Activated naive CD4-positive, alpha-beta T cell treated with anti-CD3 and anti-CD28 coated beads for 36 hours (primary cell): ENCODE data around the gene SYNM. TPM values are rescaled to one million over a fixed set of nuclear protein-coding genes. Genes with fewer than 3 reads are reported as not detected.
"Not testable (repeated sequence)": the region's sequence is repeated elsewhere in the genome, so short reads cannot be mapped to it uniquely, and the experiment has no call there.

Source experiments
- CTCF ChIA-PET: fragments of 350-600 bp; sonication (Branson Sonifier 250); formaldehyde crosslinking; loops from one replicate; lab custom pipeline; 2021; ENCODE audit warnings: antibody characterized with exemption; lab: Charles Lee
- DNase-seq: peaks from one replicate; pipeline ENCODE4 v3.0.0-alpha.2; 2020
- H3K27ac Mint-ChIP-seq: one replicate; pipeline ENCODE4 v1.8.0; 2021; ENCODE audit warnings: mild to moderate bottlenecking, mixed read lengths
- H3K27me3 Mint-ChIP-seq: one replicate; pipeline ENCODE4 v1.8.0; 2021; ENCODE audit warnings: low read depth, mixed read lengths
- H3K36me3 Mint-ChIP-seq: one replicate; pipeline ENCODE4 v1.8.0; 2021; ENCODE audit warnings: low read depth, mixed read lengths
- H3K4me1 Mint-ChIP-seq: one replicate; pipeline ENCODE4 v1.8.0; 2021; ENCODE audit warnings: low read depth, mixed read lengths
- H3K4me3 Mint-ChIP-seq: one replicate; pipeline ENCODE4 v1.8.0; 2021; ENCODE audit warnings: mild to moderate bottlenecking, moderate library complexity, mixed read lengths
- H3K9me3 Mint-ChIP-seq: one replicate; pipeline ENCODE4 v1.8.0; 2021; ENCODE audit warnings: mixed read lengths
- intact Hi-C: fragments of 100-400 bp; cut with micrococcal nuclease; formaldehyde crosslinking; loops from one replicate; pipeline ENCODE4 v1.15.1; 2023
- total RNA-seq, 2 experiments: library from RNA; stranded (reverse); gene quantifications; one replicate each; pipeline ENCODE4 v1.2.3, GENCODE V29; 2021

The SYNM gene
- total RNA-seq, 2 experiments from 2014 or later = 1.3 to 1.4 TPM

DNA sequence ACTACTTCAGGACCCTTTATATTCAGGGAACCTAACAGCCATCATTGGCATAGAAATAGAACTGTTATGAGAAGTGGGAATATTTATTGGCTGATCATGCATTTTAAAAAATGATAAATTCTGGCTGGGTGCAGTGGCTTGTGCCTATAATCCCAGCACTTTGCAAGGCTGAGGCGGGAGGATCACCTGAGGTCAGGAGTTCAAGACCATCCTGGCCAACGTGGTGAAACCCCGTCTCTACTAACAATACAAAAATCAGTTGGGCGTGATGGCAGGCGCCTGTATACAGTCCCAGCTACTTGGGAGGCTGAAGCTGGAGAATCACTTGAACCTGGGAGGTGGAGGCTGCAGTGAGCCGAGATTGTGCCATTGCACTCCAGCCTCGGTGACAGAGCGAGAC lies 6.8 kb downstream of the SYNM start:
- H3K27me3 Mint-ChIP-seq = peaks cover 11% of the 10 kb centered on the region
- H3K36me3 Mint-ChIP-seq, H3K27ac Mint-ChIP-seq, H3K4me3 Mint-ChIP-seq, intact Hi-C loops, H3K4me1 Mint-ChIP-seq, H3K9me3 Mint-ChIP-seq, DNase-seq: not testable (repeated sequence)
- CTCF ChIA-PET = interaction anchor here (0.7 kb wide), 1 partner anchor 286 kb away, joined by 3 read pairs; no protein-coding TSS in a partner anchor

DNA sequence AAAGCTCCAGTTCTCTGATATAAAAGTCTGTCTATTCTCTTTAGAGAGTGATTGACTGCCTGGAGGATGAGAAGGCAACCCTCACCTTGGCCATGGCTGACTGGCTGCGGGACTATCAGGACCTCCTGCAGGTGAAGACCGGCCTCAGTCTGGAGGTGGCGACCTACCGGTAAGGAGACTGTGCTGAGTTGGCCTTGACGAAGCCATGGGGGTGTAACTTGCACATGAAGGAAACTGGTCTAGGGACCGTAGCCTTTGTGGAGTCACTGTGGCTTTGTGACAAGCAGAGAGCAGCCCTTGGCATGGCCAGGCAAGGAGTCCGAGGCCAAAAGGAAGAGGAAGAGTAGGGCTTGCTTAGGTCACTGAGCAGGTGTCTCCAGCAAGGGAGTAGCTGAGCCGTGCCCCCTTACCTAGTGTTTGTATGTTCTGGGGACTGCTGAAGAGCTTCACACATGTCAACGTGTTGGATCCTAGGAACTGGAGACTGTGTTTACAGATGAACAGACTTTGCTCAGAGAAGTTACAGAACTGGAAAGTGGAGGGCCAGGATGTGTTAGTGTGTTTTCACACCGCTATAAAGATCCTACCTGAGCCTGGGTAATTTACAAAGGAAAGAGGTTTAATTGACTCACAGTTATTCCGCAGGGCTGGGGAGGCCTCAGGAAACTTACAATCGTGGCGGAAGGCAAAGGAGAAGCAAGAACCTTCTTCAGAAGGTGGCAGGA lies 8.8 kb downstream of the SYNM start:
- DNase-seq = no peak
- Mint-ChIP-seq H3K4me3 (no peak overlapping the region), H3K27me3 (no peaks in the 10 kb centered on the region), H3K4me1 (peaks cover 4% of the 10 kb centered on the region), H3K9me3 (no peaks in the 10 kb centered on the region), H3K27ac (no peak overlapping the region), H3K36me3 (no peaks in the 10 kb centered on the region)
- intact Hi-C loops = no loop called here
- CTCF ChIA-PET = interaction anchor here (0.6 kb wide), 1 partner anchor 640 kb away, joined by 3 read pairs; no protein-coding TSS in a partner anchor

DNA sequence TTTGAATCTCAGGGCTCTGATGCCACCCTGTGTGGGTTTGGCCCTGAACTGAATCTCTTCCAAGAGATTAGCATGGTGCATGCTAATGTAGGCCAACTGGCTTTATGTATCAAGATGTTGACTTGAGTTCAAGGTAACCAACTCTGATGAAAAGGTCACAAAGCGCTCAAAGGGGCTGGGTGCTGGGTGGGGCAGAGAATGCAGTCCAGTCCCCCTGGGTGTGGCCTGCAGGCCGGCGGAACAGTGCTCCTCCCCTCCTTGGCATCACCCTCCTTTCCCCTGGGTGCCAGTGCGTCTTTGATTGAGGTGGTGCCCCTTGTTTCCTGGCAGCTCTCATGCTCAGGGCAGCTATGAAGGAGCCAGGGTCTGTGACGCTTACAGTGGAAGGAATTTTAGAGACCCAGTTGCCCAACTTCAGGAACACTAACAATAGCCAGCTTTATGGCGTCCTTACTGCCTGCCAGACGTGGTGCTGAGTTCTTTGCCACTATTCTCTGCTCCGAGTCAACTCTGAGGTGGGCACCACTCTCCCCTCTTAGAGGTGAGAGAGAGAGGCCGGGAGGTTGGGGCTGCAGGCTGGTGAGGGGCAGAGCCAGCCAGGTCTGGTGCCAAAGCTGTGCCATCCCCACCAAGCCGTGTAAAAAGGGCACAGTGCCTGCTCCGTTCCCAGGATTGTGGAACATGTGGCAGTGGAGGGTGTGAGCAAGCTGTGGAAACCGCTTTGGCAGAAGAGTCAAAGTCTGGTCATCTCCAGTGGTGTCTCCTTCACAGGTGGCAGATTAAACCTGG lies 9.8 kb downstream of the SYNM start:
- H3K4me3 Mint-ChIP-seq = no peak overlapping the region
- CTCF ChIA-PET = no interaction called here
- DNase-seq = no peak
- peaks cover 4% of the 10 kb centered on the region for H3K4me1 Mint-ChIP-seq
- intact Hi-C loops = no loop called here
- no peaks in the 10 kb centered on the region for H3K9me3 Mint-ChIP-seq
- no peaks in the 10 kb centered on the region for H3K27me3 Mint-ChIP-seq
- no peaks in the 10 kb centered on the region for H3K36me3 Mint-ChIP-seq
- H3K27ac Mint-ChIP-seq = no peak overlapping the region

DNA sequence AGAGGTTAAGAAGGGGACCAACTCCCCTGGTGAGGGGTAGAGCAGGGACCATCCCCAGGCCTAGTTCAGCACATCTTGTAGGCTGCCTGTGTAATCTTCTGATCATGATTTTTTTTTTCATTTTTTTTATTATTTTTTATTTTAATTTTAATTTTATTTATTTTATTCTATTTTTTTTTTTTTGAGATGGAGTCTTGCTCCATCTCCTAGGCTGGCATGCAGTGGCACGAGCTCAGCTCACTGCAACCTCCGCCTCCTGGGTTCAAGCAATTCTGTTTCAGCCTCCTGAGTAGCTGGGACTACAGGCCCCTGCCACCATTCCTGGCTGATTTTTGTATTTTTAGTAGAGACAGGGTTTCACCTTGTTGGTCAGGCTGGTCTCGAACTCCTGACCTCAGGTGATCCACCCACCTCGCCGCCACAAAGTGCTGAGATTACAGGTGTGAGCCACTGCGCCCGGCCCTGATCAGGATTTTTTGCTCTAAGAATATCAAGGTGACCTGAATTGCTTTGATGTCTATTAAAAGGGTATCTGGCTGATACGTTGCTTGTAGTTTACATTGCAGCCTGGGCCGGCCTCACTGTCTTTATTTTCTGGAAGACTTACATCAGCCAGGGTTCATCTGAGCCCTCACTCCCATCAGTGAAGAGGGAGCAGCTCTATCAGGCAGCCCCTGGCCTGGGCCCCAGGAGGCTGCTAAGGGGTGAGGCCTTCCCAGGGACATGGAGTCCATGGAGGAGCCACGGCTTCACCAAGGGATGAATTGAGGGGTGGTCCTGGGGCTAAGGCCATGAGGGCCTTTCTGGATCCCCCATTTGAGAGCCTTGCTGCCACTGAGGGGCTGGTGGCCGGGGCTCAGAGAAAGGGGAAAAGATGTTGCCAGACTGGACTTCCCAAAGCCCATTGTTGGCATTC lies 10.7 kb downstream of the SYNM start:
- H3K4me1 Mint-ChIP-seq = peaks cover 3% of the 10 kb centered on the region
- no peaks in the 10 kb centered on the region for H3K27me3 Mint-ChIP-seq
- H3K4me3 Mint-ChIP-seq = no peak overlapping the region
- H3K27ac Mint-ChIP-seq = no peak overlapping the region
- H3K36me3 Mint-ChIP-seq = no peaks in the 10 kb centered on the region
- intact Hi-C loops = no loop called here
- CTCF ChIA-PET = no interaction called here
- no peak for DNase-seq
- H3K9me3 Mint-ChIP-seq = no peaks in the 10 kb centered on the region

DNA sequence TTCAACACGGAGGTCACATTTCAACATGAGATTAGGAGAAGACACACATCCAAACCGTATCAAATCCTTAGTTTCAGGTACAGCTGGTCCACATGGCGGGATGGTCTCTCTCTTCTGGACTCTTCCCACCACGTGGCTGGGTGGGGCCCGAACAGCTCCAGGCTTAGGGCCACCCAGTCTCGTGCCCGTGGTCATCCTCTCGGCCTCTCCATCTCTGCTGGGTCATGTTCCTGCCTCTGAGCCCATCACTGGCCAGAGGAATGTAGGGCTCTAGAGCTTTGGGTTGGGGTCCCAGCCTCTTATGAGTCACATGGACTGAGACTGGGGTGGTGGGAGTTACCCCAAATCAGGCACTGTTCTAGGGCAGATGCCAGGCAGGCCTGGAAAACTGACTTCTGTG lies 12.2 kb downstream of the SYNM start:
- intact Hi-C loops = no loop called here
- Mint-ChIP-seq H3K4me1 (no peaks in the 10 kb centered on the region), H3K27ac (no peak overlapping the region), H3K4me3 (no peak overlapping the region), H3K27me3 (no peaks in the 10 kb centered on the region), H3K36me3 (no peaks in the 10 kb centered on the region), H3K9me3 (no peaks in the 10 kb centered on the region)
- DNase-seq = no peak
- CTCF ChIA-PET = interaction anchor here (0.7 kb wide), 1 partner anchor 16 kb away, joined by 3 read pairs; no protein-coding TSS in a partner anchor

DNA sequence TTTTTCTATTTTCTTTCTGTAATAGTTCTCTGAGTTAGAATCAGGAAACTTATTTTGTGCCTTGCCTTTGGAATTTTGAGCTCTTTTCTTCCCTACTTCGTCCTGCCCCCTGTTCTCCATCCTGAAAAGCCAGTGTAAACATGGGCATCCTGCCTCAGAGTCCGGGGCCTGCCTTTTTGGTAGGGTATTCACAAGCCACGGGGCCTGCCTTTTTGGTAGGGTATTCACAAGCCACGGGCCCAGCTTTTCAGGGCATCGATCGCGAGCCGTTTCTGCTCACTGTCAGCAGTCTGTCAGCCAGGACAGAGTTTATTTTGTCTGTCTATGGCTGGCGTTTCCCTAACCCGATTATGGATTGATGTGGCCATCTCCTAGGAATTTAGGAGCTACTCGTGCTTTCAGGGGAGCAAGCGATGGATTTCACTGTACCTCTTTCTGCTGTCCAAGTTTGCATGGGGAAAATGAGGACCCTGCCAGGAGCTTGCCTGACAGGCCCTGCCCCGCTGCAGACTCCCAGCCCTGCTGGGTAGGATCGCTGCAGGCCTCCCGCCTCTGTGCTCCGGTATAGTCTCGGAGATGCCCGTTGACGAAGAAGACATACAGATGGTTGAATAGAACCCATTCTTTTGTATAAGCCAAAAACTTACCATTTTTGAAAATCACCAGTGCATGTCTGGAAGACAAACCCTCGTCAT lies 12.8 kb downstream of the SYNM start:
- DNase-seq = no peak
- H3K9me3 Mint-ChIP-seq = no peaks in the 10 kb centered on the region
- no peak overlapping the region for H3K27ac Mint-ChIP-seq
- no peaks in the 10 kb centered on the region for H3K4me1 Mint-ChIP-seq
- CTCF ChIA-PET = interaction anchor here (0.7 kb wide), 1 partner anchor 17 kb away, joined by 3 read pairs; no protein-coding TSS in a partner anchor
- H3K36me3 Mint-ChIP-seq = no peaks in the 10 kb centered on the region
- no peaks in the 10 kb centered on the region for H3K27me3 Mint-ChIP-seq
- intact Hi-C loops = no loop called here
- no peak overlapping the region for H3K4me3 Mint-ChIP-seq

DNA sequence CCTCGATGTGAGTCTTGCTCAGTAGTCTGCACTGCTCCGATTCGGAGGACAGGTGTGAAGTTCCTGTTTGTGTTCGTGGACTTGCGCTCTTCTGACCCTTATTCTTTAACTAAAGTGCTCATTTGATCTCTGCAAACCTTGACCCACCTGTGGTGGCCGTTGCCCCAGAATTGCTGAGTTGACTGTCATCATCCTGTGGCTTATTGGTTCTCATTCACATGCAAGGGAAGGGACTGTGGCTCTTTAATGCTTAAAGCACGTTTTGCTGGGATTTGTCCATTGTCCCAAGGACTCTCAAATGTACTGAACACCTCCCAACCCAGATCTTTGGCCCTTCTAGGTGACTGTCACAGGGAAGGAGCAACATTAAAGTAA lies 13.4 kb downstream of the SYNM start:
- Mint-ChIP-seq H3K4me3 (no peak overlapping the region), H3K27me3 (no peaks in the 10 kb centered on the region), H3K36me3 (no peaks in the 10 kb centered on the region), H3K27ac (no peak overlapping the region), H3K9me3 (no peaks in the 10 kb centered on the region), H3K4me1 (no peaks in the 10 kb centered on the region)
- no peak for DNase-seq
- CTCF ChIA-PET = no interaction called here
- intact Hi-C loops = no loop called here

DNA sequence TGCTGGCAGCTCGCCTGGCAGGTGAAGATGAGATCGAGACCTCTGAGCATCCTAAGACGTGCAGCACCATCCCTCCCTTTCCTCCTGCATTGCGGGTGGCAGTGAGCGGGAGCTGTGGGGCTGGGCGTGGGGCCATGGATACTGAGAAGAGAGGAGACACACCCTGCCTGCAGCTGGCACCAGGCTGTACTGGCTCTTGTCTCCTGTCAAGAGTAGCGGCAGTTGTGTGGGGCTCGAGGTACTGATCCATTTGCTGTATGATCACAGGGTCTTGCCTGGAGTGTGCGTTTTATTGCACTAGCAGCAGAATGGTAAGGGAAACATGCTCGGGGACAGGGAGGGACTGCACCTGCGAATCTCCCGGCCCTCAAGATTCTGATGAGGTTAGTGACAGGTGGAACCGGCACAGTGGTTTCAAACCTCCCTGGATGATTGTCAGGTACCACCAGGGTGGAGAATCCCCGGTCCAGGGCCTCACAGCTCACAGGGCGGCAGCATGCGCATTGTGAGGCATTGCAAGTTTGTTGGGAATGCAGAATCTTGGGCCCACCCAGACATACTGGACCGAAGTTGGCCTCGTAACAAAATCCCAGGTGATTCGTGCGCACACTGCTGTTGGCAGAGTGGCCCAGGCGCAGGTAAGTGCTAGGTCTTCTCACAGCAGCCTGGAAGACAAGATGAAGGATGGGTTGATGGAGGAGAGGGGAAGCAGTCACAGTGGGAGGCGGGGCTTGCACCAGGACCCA lies 14.1 kb downstream of the SYNM start:
- CTCF ChIA-PET = no interaction called here
- no peaks in the 10 kb centered on the region for H3K27me3 Mint-ChIP-seq
- no peak for DNase-seq
- H3K4me3 Mint-ChIP-seq = no peak overlapping the region
- H3K27ac Mint-ChIP-seq = no peak overlapping the region
- H3K36me3 Mint-ChIP-seq = no peaks in the 10 kb centered on the region
- H3K9me3 Mint-ChIP-seq = no peaks in the 10 kb centered on the region
- intact Hi-C loops = no loop called here
- H3K4me1 Mint-ChIP-seq = no peaks in the 10 kb centered on the region

DNA sequence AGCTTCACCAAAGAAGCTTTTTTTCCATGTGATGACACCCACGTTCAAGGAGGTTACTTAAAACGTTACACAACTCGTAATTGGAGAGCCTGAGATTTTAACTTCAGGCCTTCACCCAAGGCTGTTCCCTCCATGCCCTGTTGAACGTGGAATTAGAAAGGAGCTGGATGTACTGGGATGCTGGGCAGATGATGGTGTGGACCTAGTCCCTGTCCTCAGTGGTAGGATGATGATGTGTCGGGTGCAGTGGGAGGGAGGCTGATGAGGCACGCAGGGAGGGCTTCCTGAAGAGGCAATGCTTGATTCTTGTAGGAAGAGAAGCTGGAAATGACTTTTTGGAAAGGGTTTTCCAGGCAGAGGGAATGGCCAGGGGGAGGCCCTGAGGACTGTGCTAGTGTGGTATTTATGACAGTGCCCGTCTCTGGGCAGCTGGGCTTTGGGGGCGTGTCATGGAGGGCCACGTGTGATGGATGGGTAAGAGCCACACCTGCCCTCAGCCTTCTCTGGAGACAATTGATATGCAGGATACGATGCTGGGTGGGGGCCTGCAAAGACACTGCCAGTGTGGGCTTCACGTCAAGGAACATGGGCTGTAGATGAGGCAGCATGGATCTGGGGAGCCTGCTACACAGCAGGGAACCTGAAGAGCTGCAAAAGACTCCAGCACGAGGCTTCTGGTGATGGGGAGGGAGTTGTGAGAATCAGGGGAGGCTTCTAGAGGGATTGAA lies 15.3 kb downstream of the SYNM start:
- CTCF ChIA-PET = interaction anchor here (0.9 to 1.3 kb wide), 2 partner anchors 19 to 93 kb away, joined by 3 to 4 read pairs; no protein-coding TSS in a partner anchor
- intact Hi-C loops = no loop called here
- Mint-ChIP-seq H3K4me3 (no peak overlapping the region), H3K9me3 (no peaks in the 10 kb centered on the region), H3K27me3 (no peaks in the 10 kb centered on the region), H3K27ac (no peak overlapping the region), H3K36me3 (no peaks in the 10 kb centered on the region), H3K4me1 (no peaks in the 10 kb centered on the region)
- no peak for DNase-seq

DNA sequence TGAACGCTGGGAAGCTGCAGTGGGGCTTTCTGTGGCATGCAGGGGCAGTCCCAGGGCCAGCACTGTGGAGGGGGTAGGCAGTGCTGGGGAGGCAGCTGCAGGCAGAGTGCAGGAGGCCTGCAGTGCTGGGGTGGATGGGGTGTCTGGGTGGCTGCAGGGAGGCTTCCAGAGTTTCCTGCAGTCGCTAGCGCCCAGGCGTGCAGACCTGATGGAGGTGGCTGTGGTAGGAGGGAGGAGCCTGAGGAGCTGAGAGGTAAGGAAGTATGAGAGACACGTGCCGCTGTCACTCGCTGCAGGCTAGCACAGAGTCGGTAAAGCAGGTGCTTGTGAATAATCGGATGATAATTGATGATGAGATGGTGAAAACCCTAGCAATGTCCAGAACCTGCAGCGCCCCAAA lies 16.3 kb downstream of the SYNM start:
- Mint-ChIP-seq H3K27me3 (no peaks in the 10 kb centered on the region), H3K4me3 (no peak overlapping the region), H3K9me3 (no peaks in the 10 kb centered on the region), H3K27ac (no peak overlapping the region), H3K4me1 (no peaks in the 10 kb centered on the region), H3K36me3 (no peaks in the 10 kb centered on the region)
- CTCF ChIA-PET = interaction anchor here (0.6 to 1.4 kb wide), 3 partner anchors 16 to 694 kb away, joined by 3 to 5 read pairs (median 4); partner anchors contain the start of gene SYNM
- intact Hi-C loops = no loop called here
- DNase-seq = no peak
